ENCODE data around the gene CREB3L1. TPM values are rescaled to one million over a fixed set of nuclear protein-coding genes. Genes with fewer than 3 reads are reported as not detected.

CREB3L1 gene
- total RNA-seq, 2 donors from 2014 or later = 14.3 to 25.8 TPM

DNA sequence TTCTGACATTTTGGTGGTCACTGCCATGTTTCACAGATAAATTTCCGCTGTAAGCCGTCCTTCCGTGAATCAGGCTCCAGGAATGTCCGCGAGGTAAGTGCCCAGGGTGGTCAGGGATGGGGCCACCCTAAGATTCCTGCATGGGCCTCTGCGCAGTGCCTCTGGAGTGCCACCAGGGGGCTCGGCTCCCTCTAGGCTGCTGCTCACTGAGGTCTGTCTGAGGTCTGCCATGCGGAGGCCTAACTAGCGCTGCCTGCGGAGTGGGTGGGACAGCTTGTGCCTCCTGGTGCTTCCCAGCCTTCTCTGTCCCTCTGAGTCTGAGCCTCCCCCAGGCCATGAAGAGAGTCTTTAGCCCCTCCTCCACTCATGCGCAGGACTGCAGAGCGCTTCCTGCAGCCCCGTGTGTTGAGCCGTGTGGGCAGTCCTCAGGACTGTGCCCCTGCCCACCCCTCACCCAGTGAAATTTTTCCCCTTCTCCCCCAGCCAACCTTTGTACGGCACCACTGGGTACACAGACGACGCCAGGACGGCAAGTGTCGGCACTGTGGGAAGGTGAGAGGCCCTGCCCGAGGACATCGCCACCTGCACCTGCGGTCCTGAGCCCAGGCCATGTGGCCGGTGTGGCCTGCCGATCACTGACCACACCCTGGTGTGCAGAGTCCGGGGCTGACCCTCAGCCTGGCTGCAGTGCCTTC, 92.1 kb downstream of the CREB3L1 start:
- no peak for DNase-seq (ENCODE audit: low spot score)
- intact Hi-C loops (cut with DNase I) = no loop called here

DNA sequence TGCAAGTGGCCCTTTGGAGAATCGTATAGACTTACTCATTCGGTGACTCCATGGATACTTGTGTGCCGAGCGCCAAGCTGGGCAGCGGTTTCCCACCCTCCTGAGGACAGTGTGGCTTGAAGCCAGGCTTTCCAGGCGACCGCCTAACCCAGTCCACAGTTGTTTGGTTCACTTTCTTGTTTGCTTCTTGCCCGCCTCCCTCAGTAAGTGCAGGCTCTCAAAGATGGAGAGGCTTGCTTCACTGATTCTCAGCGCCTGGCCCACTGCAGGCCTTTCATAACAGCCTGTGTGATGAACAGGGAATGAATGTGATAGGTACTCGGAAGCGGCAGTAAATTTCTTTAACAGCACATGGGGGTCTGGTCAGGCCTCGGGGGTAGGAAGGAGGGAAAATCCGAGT, 92.8 kb downstream of the CREB3L1 start:
- DNase-seq (ENCODE audit: low spot score) = no peak
- intact Hi-C loops (cut with DNase I) = no loop called here

Other genes starting within 250 kb of the CREB3L1 start
- 10 to 100 TPM; 40.2 to 54.0 TPM for gene PHF21A, start 156.2 kb upstream of the CREB3L1 start, total RNA-seq
- gene DGKZ, start 69.8 kb downstream of the CREB3L1 start, total RNA-seq = 10 to 100 TPM; 38.5 to 41.2 TPM
- gene MDK, start 104.0 kb downstream of the CREB3L1 start, total RNA-seq = 10 to 100 TPM; 16.6 to 28.9 TPM
- gene CHRM4, start 114.1 kb downstream of the CREB3L1 start, total RNA-seq = not detected